ENCODE measurements around the gene KRT12.
"Not testable (repeated sequence)": the region's sequence is repeated elsewhere in the genome, so short reads cannot be mapped to it uniquely, and the experiment has no call there.

The KRT12 gene

GRCh38 chr17:40814657-40815056 lies 52.4 kb downstream of the KRT12 start:
- not testable (repeated sequence) for DNase-seq (ENCODE audit: low read depth, low spot score)

GRCh38 chr17:40813804-40814203 lies 53.2 kb downstream of the KRT12 start:
- no peak for DNase-seq (ENCODE audit: low read depth, low spot score)

DNA sequence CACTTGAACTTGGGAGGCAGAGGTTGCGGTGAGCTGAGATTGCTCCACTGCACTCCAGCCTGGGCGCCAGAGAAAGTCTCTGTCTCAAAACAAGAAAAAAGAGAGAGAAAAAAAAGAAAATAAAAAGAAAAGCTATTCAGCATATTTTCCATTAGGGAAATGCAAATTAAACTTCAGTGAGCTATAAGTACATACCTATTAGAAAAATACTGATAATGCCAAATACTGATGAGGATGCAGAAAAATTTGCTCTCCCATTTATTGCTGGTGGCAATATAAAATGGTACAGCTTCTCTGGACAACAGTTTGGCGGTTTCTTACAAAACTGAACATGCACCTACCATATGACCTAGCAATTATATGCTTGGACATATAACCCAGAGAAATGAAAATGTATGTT lies 54.4 kb downstream of the KRT12 start:
- DNase-seq (ENCODE audit: low read depth, low spot score) = no peak
